ENCODE data around the gene NRAP. TPM values are rescaled to one million over a fixed set of nuclear protein-coding genes. Genes with fewer than 3 reads are reported as not detected.

Gene NRAP
- total and polyA plus RNA-seq, 4 donors, result 0.05 to 0.13 (median 0.10) TPM

GRCh38 chr10:113686028-113686427 is 22.2 kb upstream of the NRAP start:
- peaks cover 0 to 6% (median under 1%) of the 10 kb centered on the region in 4 donors for H3K9me3 ChIP-seq (ENCODE audit: control insufficient read depth in 4 of 4, low read length in 3 of 4)
- H3K27ac ChIP-seq (ENCODE audit: low read depth in 1 of 2, low read length in 2 of 2), result no peak overlapping the region
- WGBS, result 90% methylated on average over 3 of the region's 3 CpGs
- H3K36me3 ChIP-seq (ENCODE audit: control insufficient read depth in 4 of 4, insufficient read depth in 3 of 4, low read depth in 1 of 4, low read length in 3 of 4), result peaks cover 0 to 3% (median 0%) of the 10 kb centered on the region in 4 donors
- no peak overlapping the region for H3K9ac ChIP-seq (ENCODE audit: low read depth in 1 of 2, low read length in 2 of 2)
- no peak overlapping the region for H3K4me3 ChIP-seq (ENCODE audit: low read depth in 1 of 3, low read length in 3 of 3)
- TF ChIP-seq, protein P1, sequence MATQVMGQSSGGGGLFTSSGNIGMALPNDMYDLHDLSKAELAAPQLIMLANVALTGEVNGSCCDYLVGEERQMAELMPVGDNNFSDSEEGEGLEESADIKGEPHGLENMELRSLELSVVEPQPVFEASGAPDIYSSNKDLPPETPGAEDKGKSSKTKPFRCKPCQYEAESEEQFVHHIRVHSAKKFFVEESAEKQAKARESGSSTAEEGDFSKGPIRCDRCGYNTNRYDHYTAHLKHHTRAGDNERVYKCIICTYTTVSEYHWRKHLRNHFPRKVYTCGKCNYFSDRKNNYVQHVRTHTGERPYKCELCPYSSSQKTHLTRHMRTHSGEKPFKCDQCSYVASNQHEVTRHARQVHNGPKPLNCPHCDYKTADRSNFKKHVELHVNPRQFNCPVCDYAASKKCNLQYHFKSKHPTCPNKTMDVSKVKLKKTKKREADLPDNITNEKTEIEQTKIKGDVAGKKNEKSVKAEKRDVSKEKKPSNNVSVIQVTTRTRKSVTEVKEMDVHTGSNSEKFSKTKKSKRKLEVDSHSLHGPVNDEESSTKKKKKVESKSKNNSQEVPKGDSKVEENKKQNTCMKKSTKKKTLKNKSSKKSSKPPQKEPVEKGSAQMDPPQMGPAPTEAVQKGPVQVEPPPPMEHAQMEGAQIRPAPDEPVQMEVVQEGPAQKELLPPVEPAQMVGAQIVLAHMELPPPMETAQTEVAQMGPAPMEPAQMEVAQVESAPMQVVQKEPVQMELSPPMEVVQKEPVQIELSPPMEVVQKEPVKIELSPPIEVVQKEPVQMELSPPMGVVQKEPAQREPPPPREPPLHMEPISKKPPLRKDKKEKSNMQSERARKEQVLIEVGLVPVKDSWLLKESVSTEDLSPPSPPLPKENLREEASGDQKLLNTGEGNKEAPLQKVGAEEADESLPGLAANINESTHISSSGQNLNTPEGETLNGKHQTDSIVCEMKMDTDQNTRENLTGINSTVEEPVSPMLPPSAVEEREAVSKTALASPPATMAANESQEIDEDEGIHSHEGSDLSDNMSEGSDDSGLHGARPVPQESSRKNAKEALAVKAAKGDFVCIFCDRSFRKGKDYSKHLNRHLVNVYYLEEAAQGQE (IDR thresholded peaks at IDR 0.05), result no peak
- TF ChIP-seq, protein P2, sequence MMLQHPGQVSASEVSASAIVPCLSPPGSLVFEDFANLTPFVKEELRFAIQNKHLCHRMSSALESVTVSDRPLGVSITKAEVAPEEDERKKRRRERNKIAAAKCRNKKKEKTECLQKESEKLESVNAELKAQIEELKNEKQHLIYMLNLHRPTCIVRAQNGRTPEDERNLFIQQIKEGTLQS (IDR thresholded peaks at IDR 0.05), result no peak
- TF ChIP-seq, protein P3, sequence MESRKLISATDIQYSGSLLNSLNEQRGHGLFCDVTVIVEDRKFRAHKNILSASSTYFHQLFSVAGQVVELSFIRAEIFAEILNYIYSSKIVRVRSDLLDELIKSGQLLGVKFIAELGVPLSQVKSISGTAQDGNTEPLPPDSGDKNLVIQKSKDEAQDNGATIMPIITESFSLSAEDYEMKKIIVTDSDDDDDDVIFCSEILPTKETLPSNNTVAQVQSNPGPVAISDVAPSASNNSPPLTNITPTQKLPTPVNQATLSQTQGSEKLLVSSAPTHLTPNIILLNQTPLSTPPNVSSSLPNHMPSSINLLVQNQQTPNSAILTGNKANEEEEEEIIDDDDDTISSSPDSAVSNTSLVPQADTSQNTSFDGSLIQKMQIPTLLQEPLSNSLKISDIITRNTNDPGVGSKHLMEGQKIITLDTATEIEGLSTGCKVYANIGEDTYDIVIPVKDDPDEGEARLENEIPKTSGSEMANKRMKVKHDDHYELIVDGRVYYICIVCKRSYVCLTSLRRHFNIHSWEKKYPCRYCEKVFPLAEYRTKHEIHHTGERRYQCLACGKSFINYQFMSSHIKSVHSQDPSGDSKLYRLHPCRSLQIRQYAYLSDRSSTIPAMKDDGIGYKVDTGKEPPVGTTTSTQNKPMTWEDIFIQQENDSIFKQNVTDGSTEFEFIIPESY (IDR thresholded peaks at IDR 0.05), result no peak
- no peak for TF ChIP-seq HNF4A (conservative IDR thresholded peaks at IDR 0.05)
- TF ChIP-seq NR2F2 (IDR thresholded peaks at IDR 0.05), result no peak
- TF ChIP-seq HNF4G (IDR thresholded peaks at IDR 0.05), result no peak
- no peak for TF ChIP-seq GABPA (IDR thresholded peaks at IDR 0.05 in 1 of 2, conservative IDR thresholded peaks at IDR 0.05 in 1 of 2)
- TF ChIP-seq SP1 (IDR thresholded peaks at IDR 0.05), result no peak
- no peak for TF ChIP-seq TAF1 (conservative IDR thresholded peaks at IDR 0.05)
- no peak for TF ChIP-seq MAX (IDR thresholded peaks at IDR 0.05)
- TF ChIP-seq RXRA (IDR thresholded peaks at IDR 0.05), result no peak
- no peak for TF ChIP-seq FOXA2 (IDR thresholded peaks at IDR 0.05)
- no peak for TF ChIP-seq JUND (IDR thresholded peaks at IDR 0.05)
- no peak for TF ChIP-seq EGR1 (IDR thresholded peaks at IDR 0.05; ENCODE audit: low read depth in 2 of 2)
- TF ChIP-seq, protein P4, sequence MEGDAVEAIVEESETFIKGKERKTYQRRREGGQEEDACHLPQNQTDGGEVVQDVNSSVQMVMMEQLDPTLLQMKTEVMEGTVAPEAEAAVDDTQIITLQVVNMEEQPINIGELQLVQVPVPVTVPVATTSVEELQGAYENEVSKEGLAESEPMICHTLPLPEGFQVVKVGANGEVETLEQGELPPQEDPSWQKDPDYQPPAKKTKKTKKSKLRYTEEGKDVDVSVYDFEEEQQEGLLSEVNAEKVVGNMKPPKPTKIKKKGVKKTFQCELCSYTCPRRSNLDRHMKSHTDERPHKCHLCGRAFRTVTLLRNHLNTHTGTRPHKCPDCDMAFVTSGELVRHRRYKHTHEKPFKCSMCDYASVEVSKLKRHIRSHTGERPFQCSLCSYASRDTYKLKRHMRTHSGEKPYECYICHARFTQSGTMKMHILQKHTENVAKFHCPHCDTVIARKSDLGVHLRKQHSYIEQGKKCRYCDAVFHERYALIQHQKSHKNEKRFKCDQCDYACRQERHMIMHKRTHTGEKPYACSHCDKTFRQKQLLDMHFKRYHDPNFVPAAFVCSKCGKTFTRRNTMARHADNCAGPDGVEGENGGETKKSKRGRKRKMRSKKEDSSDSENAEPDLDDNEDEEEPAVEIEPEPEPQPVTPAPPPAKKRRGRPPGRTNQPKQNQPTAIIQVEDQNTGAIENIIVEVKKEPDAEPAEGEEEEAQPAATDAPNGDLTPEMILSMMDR (IDR thresholded peaks at IDR 0.05; ENCODE audit: low read depth, low read length, missing input control), result no peak
- no peak for DNase-seq (ENCODE audit: low spot score)
- peaks cover 2 to 10% (median 5%) of the 10 kb centered on the region in 4 donors for H3K4me1 ChIP-seq (ENCODE audit: control insufficient read depth in 4 of 4, insufficient read depth in 4 of 4, low read length in 3 of 4)
- H3K27me3 ChIP-seq (ENCODE audit: control insufficient read depth in 4 of 4, insufficient read depth in 4 of 4, low read length in 3 of 4), result no peaks in the 10 kb centered on the region

DNA sequence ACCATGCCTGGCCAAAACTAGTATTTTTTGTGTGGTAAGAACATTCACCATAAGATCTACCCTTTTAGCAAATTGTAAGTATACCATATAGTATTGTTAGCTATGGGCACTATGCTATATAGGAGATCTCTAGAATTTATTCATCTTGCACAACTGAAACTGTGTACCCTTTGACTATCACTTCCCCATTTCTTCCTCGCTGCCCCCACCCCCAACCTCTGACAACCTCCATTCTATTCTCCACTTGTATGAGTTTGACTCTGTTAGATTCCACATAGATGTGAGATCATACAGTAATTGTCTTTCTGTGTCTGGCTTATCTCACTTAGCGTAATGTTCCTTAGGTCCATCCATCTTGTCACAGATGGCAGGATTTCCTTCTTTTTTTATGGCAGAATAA is 19.5 kb upstream of the NRAP start:
- Histone ChIP-seq H3K9me3 (ENCODE audit: control insufficient read depth in 4 of 4, low read length in 3 of 4) (peaks cover 0 to 6% (median under 1%) of the 10 kb centered on the region in 4 donors), H3K27me3 (ENCODE audit: control insufficient read depth in 4 of 4, insufficient read depth in 4 of 4, low read length in 3 of 4) (no peaks in the 10 kb centered on the region), H3K27ac (ENCODE audit: low read depth in 1 of 2, low read length in 2 of 2) (no peak overlapping the region), H3K4me3 (ENCODE audit: low read depth in 1 of 3, low read length in 3 of 3) (no peak overlapping the region), H3K36me3 (ENCODE audit: control insufficient read depth in 4 of 4, insufficient read depth in 3 of 4, low read depth in 1 of 4, low read length in 3 of 4) (peaks cover 0 to 3% (median 0%) of the 10 kb centered on the region in 4 donors), H3K4me1 (ENCODE audit: control insufficient read depth in 4 of 4, insufficient read depth in 4 of 4, low read length in 3 of 4) (peaks cover 4 to 28% (median 7%) of the 10 kb centered on the region in 4 donors), H3K9ac (ENCODE audit: low read depth in 1 of 2, low read length in 2 of 2) (no peak overlapping the region)
- whole genome bisulfite sequencing, result 86% methylated on average over 2 of the region's 2 CpGs
- no peak for DNase-seq (ENCODE audit: low spot score)
- TF ChIP-seq, protein P4 (IDR thresholded peaks at IDR 0.05; ENCODE audit: low read depth, low read length, missing input control), result no peak
- TF ChIP-seq HNF4A (conservative IDR thresholded peaks at IDR 0.05) (no peak), MAX (IDR thresholded peaks at IDR 0.05) (no peak), RXRA (IDR thresholded peaks at IDR 0.05) (no peak), FOXA1 (IDR thresholded peaks at IDR 0.05) (no peak), JUND (IDR thresholded peaks at IDR 0.05) (no peak), YY1 (IDR thresholded peaks at IDR 0.05) (no peak), GABPA (IDR thresholded peaks at IDR 0.05 in 1 of 2, conservative IDR thresholded peaks at IDR 0.05 in 1 of 2) (no peak), EGR1 (IDR thresholded peaks at IDR 0.05; ENCODE audit: low read depth in 2 of 2) (no peak), HNF4G (IDR thresholded peaks at IDR 0.05) (no peak), SP1 (IDR thresholded peaks at IDR 0.05) (no peak), TAF1 (conservative IDR thresholded peaks at IDR 0.05) (no peak), RAD21 (IDR thresholded peaks at IDR 0.05) (no peak)
- TF ChIP-seq, protein P3 (IDR thresholded peaks at IDR 0.05), result no peak
- TF ChIP-seq, protein P2 (IDR thresholded peaks at IDR 0.05), result no peak

Data from liver (tissue), 9 donors.